Measurements from ENCODE around the gene TTLL10. TPM values are rescaled to one million over a fixed set of nuclear protein-coding genes. Genes with fewer than 3 reads are reported as not detected.
"Not testable (repeated sequence)": the region's sequence is repeated elsewhere in the genome, so short reads cannot be mapped to it uniquely, and the experiment has no call there.

TTLL10 gene
- total RNA-seq, 1 experiment from 2014 or later = not detected

DNA sequence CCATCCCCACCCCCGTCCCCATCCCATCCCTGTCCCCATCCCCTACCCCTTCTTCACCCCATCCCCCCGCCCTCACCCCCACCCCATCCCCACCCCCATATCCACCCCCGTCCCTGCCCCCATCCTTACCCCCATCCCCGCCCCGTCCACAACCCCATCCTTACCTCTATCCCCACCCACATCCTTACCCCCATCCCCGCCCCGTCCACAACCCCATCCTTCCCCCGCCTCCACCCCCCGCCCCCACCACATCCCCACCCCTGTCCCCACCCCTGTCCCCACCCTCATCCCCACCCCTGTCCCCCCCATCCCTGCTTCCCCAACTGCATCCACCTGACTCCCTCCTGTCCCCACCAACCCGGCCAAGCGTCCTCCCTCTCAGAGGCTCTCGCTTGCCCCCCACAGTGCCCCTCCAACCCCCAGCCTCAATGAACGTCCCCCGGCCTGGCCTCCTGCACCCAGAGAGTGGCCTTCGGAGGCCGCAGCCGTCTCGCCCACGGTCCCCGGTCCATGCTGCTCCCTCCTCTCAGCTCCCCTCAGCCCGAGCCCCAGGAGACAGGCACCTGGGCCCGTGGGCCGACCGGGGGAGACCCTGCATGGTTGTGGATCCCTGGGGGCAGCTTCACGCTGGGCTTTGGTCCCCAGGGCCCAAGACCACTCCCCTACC lies 32.3 kb upstream of the TTLL10 start:
- DNase-seq (ENCODE audit: low spot score) = no peak

DNA sequence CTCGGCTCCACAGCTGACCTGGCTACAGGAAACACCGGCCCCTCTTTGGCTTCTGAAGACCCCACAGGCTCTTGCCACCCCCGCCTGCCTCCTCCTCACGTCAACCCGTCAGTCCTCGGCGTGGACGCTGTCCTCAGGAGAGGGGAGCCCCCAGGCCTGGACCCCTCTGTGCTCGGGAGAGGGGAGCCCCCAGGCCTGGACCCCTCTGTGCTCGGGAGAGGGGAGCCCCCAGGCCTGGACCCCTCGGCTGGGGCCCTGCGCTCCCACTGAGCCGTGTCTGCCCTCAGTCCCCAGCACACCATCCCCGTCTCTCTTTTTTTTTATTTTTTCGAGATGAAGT lies 31.8 kb upstream of the TTLL10 start:
- DNase-seq (ENCODE audit: low spot score) = no peak

DNA sequence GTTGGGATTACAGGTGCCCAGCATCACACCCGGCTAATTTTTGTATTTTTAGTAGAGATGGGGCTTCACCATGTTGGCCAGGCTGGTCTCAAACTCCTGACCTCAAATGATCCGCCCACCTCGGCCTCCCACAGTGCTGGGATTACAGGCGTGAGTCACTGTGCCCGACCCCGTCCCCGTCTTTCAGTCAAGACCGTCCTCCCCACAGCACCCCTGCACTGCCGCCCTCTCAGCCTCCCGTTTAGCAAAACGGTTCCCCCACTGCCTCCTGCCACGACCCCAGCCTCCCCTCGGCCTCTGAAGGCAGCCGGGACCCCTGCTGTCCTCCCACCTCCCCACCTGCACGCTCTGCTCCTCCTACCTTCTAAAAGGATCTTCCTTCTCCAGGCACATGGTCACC lies 31.3 kb upstream of the TTLL10 start:
- not testable (repeated sequence) for DNase-seq (ENCODE audit: low spot score)

DNA sequence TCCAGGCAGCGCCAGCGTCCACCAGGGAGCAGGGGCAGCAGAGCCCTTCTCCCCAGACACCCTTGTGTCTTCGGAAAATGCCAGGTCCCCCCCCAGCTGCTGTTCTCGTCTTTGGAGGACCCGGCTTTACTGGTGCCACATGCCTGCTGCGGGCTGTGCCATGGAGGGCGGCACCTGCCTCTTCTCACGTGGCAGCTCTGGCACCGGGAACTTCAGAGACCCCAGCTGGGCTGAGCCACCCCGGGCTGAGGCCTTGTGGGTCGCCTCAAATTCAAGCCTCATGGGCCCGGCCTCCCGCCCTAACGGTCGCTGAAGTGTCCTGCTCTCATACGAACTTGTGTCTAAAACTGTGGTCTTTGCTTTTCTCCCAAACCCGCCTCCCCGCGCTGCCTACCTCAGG lies 30.8 kb upstream of the TTLL10 start:
- DNase-seq (ENCODE audit: low spot score) = no peak

DNA sequence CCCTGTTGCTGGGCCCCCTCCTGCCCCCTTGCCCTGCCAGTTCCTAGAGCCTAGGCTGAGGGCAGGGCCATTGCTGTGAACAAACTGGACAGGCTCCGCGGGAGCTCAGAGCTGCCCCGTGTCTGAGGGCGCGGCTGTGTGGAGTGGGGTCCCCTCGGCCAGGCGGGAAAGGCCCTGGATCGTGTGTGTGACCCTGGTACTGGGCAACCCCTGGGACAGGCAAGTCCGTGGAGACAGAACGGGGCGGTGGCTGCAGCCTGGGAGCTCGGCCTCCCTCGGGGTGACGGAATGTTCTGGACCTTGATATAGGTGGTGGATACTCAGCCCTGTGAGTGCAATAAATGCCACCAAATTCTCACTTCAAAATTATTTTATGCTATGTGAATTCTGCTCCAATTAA lies 30.0 kb upstream of the TTLL10 start:
- DNase-seq (ENCODE audit: low spot score) = no peak

DNA sequence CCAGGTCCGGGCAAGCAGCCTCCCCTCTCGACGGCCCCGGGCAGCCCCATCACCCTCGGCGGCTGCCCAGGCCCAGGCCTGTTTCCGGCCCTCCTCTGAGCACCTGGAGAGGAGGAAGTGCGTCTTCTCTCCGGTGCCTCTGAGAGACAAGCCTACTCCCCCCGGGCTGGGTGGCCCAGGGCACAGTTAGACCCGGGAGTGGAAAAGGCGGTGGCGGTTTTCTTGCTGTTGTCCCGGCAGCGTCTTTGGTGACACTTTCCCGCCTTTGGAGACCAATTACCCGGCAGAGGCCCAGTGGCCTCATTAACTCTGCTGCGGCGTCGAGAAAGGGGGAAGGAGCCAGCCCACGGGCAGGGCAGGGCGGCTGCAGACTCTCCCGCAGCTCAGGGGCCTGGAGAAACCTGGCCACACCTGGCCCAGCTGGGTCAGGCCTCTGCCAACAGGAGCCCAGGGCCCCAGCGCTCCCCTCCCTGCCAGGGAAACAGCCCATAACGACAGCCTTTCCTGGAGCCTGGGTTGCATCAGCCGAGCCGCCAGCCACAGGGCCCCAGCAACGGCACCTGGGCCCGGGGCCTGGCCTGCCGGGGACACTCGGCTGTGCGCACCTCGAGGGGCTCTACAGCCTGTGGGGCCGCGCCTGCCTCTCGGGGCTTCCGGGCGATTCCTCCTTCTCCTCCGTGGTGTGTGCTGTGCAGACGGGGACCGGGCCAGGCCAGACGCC lies 29.4 kb upstream of the TTLL10 start:
- DNase-seq (ENCODE audit: low spot score) = no peak

DNA sequence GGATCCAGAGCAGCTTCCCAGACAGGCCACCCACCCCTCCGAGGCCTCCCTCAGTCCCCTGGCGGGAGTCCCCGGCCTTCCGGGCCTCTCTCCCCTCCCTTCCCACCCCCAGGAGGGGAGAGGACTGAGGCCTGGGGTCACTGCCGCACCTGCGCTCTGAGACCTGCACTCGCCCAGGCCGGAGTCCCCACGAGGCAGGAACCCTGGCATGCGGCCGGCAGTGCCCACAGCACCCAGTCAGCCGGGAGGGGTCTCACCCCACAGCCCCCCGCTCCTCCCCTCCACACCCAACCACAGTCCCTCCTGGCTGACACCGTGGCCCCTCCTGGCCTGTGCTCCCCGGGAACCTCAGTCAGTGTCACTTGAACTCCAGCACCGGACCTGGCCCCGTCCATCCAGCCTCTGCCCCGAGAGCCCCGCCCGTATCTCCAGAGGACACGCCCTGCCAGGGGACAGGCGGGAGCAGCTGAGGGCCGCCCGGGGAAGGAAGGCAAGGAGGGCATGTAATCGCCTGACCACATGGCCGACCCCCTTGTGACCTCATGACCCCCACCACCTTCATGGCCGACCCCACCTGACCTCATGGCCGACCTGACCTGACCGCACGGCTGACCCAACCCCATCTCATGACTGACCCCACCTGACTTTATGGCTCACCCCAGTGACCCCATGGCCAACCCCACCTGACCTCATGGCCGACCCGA lies 28.7 kb upstream of the TTLL10 start:
- DNase-seq (ENCODE audit: low spot score) = no peak

DNA sequence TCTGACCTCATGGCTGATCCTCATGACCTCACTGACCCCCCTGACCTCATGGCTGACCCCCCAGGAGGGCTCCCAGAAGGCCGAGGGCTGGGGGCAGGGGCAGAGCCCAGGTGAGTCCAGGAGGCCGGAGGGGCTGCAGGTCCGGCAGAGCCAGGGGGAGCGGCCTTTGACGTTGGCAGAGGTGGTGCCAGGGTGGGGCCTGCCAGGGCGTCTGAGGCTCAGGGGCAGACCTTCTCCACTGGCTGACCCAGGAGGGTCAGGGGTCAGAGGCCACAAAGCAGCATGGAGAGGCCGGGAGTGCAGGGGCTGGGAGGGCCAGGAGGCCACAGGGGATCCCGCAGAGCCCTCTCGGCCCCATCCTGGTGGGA lies 28.1 kb upstream of the TTLL10 start:
- DNase-seq (ENCODE audit: low spot score) = no peak

DNA sequence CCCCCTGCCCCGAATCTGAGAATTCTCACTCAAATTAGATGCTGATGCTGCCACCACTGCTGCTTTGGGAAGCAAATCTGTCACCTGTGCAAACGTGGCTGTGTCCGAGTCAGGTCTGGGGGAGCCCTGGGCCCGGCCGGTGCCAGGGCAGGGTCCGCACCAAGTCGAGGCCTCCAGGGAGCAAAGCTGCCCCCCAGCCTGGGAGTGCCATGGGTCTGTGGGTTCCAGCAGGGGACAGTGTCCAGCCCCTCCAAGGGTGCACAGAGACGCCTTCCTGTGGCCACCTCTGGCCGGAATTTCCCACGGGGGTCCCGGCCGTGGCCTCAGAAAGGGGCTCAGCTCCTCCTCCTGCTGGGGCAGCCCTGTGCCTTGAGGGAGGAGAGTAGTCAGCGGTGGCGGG lies 27.7 kb upstream of the TTLL10 start:
- no peak for DNase-seq (ENCODE audit: low spot score)

DNA sequence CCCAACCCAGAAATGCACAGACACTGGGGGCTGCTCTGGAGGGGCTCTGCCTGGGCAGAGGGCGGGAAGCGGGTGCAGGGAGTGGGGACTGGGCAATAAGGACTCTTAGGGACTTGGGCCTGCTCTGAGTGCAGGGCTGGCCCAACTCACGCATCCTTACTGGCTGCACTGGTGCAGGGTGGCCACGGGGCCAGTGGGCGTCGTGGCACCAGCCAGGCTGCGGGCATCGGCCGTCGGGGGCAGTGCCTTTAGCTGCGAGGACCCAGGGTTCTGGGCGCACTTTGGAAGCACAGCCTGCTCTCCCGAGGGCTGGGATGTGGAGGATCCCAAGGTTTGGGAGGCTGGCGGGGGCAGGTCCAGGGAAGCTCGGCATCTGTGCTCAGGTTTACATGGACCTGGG lies 27.1 kb upstream of the TTLL10 start:
- DNase-seq (ENCODE audit: low spot score) = no peak

DNA sequence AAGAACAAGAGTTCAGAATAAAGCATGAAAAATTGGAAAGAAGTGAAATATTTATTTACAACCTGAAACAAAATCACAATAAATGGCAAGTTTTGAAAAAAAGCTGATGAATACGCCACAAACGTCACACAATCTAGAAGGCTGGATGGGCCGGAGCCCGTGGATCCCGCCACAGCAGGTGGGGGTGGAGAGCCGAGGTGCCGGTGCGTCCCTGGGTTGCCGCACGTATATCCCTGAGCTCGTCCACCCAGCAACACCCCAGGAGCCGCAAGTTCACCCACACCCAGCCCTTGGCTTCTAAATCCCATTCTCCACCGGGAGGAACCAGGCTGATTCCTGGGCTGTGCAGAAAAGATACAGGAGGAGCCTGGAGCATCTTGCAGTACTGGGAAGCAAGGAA lies 25.6 kb upstream of the TTLL10 start:
- no peak for DNase-seq (ENCODE audit: low spot score)

DNA sequence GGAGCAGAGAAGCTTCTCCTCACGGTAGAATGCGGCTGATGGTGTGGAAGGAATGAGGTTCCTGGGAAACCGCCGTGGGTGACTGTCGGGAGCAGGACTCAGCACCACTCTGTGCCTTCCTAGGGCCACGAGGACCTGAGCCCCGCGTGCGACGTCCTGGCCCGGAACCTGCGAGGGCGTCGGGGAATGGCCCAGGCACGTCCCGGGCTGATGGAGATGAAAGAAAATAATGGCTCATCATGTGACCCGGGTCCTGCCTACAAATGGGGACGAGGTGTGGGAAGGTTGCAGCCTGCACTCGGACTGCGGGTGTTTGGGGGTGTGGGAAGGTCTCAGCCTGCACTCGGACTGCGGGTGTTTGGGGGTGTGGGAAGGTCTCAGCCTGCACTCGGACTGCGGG lies 25.1 kb upstream of the TTLL10 start:
- no peak for DNase-seq (ENCODE audit: low spot score)

DNA sequence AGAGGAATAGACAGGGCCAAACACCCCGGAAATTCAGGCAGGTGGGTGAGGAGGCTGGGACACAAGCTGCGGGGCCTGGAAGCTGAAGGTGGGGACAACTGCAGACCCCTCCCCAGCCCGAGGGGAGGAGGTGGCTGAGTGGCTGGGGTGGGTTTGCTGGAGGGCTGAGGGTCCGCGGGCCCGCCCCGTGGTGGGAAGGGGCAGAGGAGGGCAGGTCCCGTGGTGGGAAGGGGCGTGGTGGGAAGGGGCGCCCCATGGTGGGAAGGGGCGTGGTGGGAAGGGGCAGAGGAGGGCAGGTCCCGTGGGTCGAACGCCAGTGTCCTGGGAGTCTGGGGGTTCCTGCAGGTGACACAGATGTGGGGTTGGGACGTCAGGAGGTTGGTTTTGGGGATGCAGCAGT lies 24.3 kb upstream of the TTLL10 start:
- DNase-seq (ENCODE audit: low spot score) = no peak

DNA sequence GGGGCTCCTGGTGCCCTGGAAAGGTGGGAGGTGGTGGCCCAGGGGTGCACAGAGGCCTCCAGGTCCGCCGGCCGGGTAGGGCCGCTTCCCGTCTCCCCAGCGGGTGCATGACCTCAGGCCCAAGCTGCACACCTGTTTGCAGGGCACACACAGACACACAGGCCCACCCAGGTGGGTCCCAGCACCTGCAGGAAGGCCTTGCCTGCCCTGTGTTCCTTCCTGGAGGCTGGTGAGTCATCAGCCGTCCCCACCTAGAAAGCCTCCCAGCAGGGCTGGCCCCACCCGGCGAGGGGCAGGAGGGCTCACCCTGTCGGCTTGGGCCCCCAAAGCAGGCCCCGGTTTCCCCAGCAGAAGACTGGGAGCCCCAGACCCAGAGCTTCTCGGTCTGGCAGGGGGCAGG lies 23.6 kb upstream of the TTLL10 start:
- no peak for DNase-seq (ENCODE audit: low spot score)

DNA sequence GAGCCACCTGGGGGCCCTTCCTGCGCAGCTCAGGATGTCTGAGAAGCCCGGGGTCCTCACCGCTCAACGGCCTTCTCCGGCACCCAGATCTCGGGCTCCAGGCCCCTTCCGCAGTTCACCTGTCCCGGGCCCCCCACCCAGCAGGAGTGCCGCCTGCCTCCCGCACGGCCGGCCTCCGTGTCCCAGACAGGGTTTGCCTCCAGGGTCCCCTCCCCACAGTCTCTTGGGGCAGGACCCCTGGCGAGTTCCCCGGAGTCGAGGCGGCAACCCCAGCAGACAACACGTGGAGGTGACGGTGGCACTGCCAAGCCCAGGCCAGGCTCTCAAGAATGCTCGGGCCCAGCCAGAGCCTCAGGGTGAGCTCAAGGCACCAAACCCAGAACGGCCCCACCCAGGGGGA lies 22.4 kb upstream of the TTLL10 start:
- DNase-seq (ENCODE audit: low spot score) = no peak

DNA sequence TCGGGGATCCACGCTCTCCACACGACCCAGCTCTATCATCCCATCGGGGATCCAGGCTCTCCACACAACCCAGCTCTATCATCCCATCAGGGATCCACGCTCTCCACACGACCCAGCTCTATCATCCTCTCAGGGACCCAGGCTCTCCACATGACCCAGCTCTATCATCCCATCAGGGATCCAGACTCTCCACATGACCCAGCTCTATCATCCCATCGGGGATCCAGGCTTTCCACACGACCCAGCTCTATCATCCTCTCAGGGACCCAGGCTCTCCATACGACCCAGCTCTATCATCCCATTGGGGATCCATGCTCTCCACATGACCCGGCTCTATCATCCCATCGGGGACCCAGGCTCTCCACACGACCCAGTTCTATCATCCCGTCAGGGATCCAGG lies 21.2 kb upstream of the TTLL10 start:
- DNase-seq (ENCODE audit: low spot score) = not testable (repeated sequence)

DNA sequence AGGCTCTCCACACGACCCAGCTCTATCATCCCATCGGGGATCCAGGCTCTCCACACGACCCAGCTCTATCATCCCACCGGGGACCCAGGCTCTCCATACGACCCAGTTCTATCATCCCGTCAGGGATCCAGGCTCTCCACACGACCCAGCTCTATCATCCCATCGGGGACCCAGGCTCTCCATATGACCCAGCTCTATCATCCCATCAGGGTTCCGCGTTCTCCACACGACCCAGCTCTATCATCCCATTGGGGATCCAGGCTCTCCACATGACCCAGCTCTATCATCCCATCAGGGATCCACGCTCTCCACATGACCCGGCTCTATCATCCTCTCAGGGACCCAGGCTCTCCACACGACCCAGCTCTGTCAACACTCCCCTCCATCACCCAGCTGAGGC lies 20.5 kb upstream of the TTLL10 start:
- not testable (repeated sequence) for DNase-seq (ENCODE audit: low spot score)

DNA sequence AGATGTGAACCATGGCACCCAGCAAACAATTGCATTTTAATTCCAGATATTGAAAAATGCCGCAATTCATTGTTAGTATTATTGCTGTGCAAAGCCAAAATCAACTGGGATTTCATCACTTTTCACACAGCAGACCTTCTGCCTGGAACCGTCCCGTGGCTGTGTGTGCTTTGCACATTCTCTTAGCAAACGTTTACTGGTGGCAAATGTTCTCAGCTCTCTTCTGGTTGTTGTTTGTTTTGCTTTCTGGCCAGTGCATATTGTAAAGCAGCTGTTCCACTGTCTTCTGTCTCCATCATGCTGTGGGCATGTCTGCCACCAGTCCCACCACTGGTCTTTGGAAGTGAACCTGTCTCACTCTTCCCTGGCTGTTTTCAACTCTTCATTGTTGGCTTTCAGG lies 19.8 kb upstream of the TTLL10 start:
- DNase-seq (ENCODE audit: low spot score) = no peak

DNA sequence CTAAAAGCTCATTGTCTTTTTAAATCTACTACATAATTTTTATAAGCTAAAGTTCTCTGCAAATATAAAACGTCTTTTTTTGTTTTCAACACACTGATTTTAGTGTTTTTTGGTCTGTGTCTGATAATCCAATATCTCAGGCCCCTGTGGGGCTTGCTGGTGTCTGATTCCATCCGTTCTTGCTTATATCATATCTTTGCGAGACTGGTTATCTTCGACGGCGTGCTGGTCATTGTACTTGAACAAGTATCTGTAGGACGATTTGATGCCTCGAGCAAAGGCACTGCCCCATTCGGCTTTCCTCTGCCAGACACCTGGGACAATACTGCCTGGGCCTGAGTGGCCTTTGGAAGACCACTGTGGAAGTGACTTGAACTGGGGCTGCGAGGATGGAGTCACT lies 18.4 kb upstream of the TTLL10 start:
- DNase-seq (ENCODE audit: low spot score) = no peak

DNA sequence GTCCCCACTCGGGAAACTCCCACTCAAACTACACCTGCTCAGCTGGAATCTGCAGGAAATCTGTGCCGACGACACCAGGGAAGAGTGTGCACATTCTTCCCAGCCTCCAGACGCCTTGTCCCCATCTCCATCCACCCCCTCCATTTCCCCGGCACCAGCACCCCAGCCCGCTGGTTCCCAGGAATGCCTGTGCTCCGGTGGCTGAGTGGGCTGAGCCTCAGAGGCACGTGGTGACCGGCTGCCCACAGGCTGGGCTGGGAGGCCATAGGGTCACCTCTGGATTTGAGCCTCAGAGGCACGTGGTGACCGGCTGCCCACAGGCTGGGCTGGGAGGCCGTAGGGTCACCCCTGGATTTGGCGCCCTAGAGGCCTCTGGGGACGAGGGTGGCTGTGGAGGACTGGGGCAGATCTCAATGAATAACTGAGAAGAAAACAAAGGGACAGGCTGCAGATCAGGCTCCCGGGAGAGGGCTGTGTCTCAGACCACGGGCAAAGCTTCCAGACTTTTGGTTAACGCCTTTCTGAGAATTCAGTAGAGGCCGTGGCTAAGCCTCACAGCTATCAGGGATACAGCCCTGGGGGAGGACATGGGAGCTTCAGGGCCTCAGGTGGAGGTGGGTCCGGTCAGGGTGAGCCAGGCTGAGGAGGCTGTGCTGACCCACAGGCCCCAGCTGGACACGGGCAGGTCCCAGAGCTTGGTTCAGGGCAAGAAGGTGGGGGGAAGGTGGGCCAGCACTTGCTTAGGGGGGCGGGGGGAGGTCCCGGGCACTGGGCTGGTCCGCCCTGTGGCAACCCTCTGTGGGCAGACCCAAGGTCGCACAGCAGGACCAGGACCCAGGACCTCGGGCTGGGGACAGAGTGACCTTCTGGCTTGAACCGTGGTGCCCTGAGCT lies 17.3 kb upstream of the TTLL10 start:
- no peak for DNase-seq (ENCODE audit: low spot score)

DNA sequence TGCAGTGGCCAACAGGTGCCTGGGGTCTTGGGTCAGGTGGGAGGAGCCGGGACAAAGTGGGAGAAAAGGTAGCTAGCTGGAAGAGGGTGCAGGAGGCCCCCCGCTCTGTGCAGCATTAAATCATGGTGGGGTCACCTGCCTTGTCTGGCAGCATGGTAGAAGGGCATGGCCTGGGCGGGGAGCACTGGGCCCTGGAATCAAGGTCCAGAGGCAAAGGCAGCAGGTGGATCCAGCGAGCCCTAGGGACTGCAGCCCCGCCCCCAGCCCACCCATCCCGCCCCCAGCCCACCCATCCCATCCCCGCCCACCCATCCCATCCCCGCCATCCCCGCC lies 16.7 kb upstream of the TTLL10 start:
- no peak for DNase-seq (ENCODE audit: low spot score)

DNA sequence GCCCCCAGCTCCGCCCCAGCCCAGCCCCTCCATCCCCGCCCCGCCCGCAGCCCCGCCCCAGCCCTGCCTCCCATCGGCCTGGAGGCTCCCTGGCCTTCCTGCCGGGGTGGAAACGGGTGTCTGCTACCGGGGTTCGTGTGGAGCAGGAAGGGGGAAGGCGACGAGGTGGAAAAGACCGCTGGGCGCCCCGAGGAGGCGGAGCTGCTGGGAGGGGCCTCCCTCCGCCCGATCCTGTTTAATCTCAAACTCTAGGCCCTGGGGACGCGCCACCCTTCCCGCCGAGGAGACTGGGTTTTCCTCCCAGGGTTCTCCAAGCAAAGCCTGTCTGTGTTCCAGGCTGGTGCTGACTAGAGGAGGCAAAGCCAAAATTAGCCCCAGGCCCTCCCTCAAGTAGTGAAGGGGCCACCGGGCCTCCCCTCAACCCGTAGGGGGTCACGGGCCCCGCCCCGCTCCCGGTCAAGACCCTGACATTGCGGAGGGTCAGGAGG lies 16.2 kb upstream of the TTLL10 start:
- peak; percentile 70 for DNase-seq (ENCODE audit: low spot score)
